Measurements from ENCODE around the gene FITM2.

The FITM2 gene

DNA sequence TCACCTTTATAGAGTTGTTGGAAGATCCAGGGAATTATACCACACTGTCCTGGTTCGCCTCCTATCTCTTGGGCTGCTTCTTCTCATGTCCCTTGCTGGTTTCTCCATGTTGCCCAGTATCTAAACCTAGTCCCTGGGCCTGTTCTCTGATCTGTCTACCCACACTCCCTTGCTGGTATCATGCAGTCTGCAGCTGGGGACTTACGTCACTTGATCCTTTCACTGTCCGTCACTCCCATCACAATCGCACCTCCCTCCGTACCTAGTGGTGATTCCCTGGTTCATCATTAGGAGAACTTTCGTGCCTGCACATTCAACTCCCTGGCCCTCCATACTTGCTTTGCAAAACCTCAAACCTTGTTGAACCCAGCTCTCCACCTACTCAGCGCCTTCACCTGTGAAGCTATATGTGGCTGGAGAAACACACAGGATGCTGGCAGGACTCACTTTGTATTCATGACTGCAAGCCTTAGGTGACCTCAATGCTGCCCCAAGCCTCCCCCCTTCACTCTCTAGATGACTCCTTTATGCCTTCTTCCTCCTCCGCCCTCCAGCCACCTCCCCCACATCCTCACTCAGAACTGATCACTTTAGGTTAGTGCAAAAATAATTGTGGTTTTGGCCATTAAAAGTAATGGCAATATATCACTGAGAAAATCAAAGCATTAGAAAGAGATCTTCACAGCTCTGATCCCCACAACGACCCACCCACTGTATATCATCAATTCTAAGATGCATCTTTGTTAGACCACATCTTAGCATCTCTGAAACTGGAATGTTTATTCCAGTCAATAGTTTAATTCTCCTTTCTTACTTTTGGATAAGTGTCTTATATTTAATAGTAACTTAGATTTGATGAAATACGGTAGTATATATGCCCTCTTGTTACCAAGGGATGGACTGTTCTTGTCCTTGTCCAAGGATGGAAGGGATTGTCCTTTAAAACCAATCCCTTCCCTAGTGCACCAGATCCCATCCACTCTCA, 37.5 kb downstream of the FITM2 start:
- Mint-ChIP-seq H3K27ac (no peak overlapping the region), H3K4me3 (no peak overlapping the region), H3K36me3 (peaks cover 17% of the 10 kb centered on the region), H3K4me1 (no peaks in the 10 kb centered on the region), H3K9me3 (peaks cover 3% of the 10 kb centered on the region), H3K27me3 (no peaks in the 10 kb centered on the region)
- ATAC-seq = peak; percentile 82

DNA sequence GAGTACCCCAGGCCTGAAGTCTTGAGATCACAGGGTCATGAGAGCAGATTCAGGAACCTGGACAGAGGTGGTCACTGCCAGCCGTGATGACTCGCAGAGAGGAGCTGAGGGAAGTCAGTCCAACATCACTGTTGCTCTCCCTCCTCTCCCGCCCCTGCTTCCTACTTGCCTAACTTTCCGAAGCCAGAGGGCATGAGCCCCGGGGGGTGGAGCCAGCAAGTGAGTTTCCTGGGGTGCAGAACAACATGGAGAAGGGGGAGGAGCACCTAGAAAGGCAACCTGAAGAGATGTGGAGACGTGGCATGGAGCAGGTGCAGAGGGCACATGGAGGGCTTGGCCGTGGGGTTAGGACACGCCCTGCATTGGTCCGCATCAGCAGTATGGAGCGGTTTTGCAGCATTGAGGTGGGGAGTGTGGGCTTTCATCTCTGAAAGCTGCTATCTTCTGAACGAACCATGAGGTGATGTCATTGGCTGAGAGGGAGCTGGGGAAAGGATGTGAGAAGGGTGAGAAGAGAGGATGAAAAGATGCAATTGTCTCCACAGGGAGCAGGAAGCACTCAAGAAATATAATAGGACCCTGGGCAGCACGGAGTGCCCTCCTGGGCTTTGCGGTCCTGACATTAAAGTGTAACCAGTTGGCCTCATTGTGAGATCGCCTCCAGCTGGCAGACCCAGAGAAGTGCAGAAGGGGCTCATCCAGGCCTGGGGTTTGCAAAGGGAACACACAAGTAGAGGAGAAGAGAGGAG, 38.9 kb downstream of the FITM2 start:
- Mint-ChIP-seq H3K9me3 (peaks cover 3% of the 10 kb centered on the region), H3K27ac (no peak overlapping the region), H3K27me3 (no peaks in the 10 kb centered on the region), H3K36me3 (peaks cover 15% of the 10 kb centered on the region), H3K4me1 (no peaks in the 10 kb centered on the region), H3K4me3 (no peak overlapping the region)
- no peak for ATAC-seq

DNA sequence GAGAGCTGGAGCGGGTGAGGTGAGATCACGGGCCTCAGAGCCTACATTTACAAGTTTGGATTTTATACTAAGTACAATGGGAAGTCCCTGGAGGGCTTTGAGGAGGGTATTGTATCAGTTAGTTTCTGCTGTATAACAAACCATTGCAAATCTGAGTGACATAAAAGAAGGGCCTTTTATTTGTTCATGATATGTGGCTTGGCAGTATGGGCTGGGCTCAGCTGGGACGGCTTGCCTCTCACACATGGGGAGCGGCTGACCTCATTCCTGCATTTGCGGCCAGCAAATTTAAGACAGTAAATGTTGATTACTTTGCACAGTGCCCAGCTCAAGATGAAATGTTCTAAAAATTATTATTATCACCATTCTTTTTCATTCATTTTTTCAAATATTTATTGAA, 42.2 kb downstream of the FITM2 start:
- H3K36me3 Mint-ChIP-seq = peaks cover 15% of the 10 kb centered on the region
- no peak for ATAC-seq
- no peaks in the 10 kb centered on the region for H3K4me1 Mint-ChIP-seq
- no peak overlapping the region for H3K4me3 Mint-ChIP-seq
- H3K27ac Mint-ChIP-seq = no peak overlapping the region
- H3K27me3 Mint-ChIP-seq = no peaks in the 10 kb centered on the region
- peaks cover 3% of the 10 kb centered on the region for H3K9me3 Mint-ChIP-seq

DNA sequence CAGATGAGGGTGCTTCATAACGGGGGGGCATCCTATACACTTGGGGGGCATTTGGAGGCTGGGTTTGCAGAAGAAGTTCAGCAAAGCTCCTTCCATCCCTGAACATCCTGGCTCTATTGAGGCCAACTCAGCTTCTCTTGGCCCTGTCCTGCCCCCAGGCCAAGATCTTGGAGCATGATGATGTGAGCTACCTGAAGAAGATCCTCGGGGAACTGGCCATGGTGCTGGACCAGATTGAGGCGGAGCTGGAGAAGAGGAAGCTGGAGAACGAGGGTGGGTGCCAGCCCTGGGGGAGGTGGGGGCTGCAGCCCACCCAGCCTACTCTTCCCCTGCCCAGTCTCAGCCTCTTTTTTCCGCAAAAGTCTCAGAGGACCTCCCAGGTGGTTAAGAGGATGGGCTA, 46.7 kb downstream of the FITM2 start:
- Mint-ChIP-seq H3K4me1 (no peaks in the 10 kb centered on the region), H3K27ac (no peak overlapping the region), H3K36me3 (peaks cover 8% of the 10 kb centered on the region), H3K9me3 (peaks cover 1% of the 10 kb centered on the region), H3K27me3 (no peaks in the 10 kb centered on the region), H3K4me3 (no peak overlapping the region)
- ATAC-seq = no peak

DNA sequence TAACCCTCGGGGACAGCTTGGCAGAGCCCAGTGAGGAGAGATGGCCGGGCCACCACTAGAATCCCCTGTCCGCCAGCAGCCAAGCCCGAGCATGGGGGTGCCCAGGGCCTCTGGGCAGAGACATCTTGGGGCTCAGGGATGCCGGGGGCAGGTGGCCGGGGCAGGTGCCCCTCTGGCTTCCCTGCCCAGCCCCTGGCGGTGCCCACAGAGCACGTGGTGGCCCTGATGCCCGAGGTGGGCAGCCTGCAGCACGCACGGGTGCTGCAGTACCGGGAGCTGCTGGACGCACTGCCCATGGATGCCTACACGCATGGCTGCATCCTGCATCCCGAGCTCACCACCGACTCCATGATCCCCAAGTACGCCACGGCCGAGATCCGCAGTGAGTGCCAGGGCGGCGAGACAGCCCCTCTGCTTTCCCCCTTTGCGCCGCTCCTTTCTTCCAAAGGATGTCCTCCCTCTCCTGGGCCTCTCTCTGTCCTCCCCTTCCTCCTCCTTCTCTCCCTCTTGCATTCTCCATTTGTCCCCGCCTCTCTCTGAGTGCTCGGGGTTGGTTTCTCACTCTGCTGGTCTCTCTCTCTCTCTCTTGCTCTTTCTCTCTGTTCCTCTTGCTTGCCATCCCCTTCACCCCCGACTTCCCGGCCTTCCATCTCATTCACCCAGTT, 52.6 kb downstream of the FITM2 start:
- H3K4me1 Mint-ChIP-seq = no peaks in the 10 kb centered on the region
- no peak overlapping the region for H3K27ac Mint-ChIP-seq
- ATAC-seq = no peak
- H3K9me3 Mint-ChIP-seq = no peaks in the 10 kb centered on the region
- H3K27me3 Mint-ChIP-seq = peaks cover under 1% of the 10 kb centered on the region
- H3K36me3 Mint-ChIP-seq = no peaks in the 10 kb centered on the region
- H3K4me3 Mint-ChIP-seq = no peak overlapping the region

DNA sequence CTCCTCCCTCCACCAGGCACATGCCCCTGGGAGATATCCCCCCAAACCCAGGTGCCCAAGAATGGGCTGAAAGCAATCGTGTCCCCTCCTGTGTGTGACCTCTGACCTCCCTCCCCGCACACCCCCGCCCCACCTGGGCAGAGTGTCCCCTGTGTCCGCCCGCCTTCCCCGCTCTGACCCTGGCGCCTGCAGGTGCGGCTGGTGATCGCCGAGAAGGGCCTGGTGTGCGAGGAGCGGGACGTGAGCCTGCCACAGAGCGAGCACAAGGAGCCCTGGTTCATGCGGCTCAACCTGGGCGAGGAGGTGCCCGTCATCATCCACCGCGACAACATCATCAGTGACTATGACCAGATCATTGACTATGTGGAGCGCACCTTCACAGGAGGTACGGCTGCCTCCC, 54.0 kb downstream of the FITM2 start:
- ATAC-seq = peak; percentile 14
- Mint-ChIP-seq H3K27me3 (peaks cover 13% of the 10 kb centered on the region), H3K36me3 (no peaks in the 10 kb centered on the region), H3K4me1 (no peaks in the 10 kb centered on the region), H3K4me3 (no peak overlapping the region), H3K27ac (no peak overlapping the region), H3K9me3 (no peaks in the 10 kb centered on the region)

DNA sequence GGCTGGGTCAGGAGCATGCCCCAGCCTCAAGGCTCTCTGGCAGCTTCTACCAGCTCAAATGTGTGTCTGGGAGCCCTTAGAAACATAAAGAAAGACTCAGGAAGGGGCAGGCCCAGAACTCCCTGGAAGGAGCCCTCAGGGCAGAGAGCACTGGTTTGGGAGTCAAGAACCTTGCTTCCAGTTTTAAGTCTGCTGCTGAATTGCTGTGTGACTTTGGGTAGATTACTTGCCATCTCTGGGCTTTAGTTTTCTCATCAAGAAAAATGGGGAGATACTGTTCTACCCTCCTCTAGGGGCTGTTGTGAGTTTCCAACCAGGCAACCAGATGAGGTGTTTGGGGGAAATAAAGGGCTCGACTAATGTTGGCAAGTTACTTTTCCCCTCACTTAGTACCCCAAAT, 55.1 kb downstream of the FITM2 start:
- H3K27me3 Mint-ChIP-seq = peaks cover 13% of the 10 kb centered on the region

DNA sequence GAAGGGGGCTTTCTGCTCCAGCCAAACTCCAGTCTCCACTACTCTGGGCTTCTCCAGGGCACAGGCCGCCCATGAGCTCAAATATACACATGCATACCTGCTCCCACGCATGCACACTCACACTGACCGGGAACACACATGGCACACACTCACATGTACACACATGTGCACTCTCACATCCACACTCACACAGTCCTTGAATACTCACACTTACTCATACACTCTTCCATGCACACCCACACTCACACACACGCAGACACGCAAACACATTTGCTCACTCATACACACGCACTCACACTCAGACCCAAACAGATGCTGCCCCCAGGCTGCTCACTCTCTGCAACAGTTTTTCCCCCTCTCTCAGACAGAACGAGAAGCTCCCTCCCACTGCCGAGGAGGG, 56.9 kb downstream of the FITM2 start:
- ATAC-seq = no peak
- H3K4me3 Mint-ChIP-seq = no peak overlapping the region
- H3K4me1 Mint-ChIP-seq = no peaks in the 10 kb centered on the region

More for the DNA sequence above, 55.1 kb downstream of the FITM2 start:
- Mint-ChIP-seq H3K9me3 (no peaks in the 10 kb centered on the region), H3K36me3 (no peaks in the 10 kb centered on the region), H3K4me3 (no peak overlapping the region), H3K4me1 (no peaks in the 10 kb centered on the region), H3K27ac (no peak overlapping the region)
- ATAC-seq = no peak

DNA sequence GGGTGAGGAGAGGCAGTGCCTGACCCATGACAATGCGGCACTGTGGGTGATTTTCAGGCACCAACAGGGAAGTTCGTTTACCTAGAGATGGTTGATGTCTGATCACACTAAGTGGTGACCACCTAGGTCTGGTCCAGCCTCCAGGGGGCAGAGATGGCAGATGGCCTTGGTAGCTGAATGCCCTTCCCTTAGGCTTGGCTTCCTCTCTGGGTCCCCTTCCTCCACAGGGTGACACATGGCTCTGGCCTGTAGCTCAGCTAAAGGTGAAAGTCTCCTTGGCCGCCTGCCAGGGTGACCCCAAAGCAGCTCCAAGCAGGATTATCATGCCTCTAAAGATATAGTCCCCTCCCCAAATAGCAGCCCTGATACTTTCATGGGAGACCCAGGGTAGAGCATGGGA, 57.5 kb downstream of the FITM2 start:
- peaks cover 19% of the 10 kb centered on the region for H3K27me3 Mint-ChIP-seq
- ATAC-seq = no peak
- H3K27ac Mint-ChIP-seq = no peak overlapping the region

More for the DNA sequence above, 56.9 kb downstream of the FITM2 start:
- Mint-ChIP-seq H3K9me3 (no peaks in the 10 kb centered on the region), H3K36me3 (no peaks in the 10 kb centered on the region), H3K27ac (no peak overlapping the region), H3K27me3 (peaks cover 14% of the 10 kb centered on the region)

More for the DNA sequence above, 57.5 kb downstream of the FITM2 start:
- Mint-ChIP-seq H3K4me3 (no peak overlapping the region), H3K36me3 (no peaks in the 10 kb centered on the region), H3K4me1 (no peaks in the 10 kb centered on the region), H3K9me3 (no peaks in the 10 kb centered on the region)

Data from stimulated activated memory B cell treated with anti-CD40 and anti-IgM and Interleukin-4, amounts not matched to agents 10 μg/mL and 1 μg/mL and 100 μg/mL, for 72 hours (primary cell).